ENCODE measurements around the gene C11orf16.
"Not testable (repeated sequence)": the region's sequence is repeated elsewhere in the genome, so short reads cannot be mapped to it uniquely, and the experiment has no call there.

C11orf16 gene, protein sequence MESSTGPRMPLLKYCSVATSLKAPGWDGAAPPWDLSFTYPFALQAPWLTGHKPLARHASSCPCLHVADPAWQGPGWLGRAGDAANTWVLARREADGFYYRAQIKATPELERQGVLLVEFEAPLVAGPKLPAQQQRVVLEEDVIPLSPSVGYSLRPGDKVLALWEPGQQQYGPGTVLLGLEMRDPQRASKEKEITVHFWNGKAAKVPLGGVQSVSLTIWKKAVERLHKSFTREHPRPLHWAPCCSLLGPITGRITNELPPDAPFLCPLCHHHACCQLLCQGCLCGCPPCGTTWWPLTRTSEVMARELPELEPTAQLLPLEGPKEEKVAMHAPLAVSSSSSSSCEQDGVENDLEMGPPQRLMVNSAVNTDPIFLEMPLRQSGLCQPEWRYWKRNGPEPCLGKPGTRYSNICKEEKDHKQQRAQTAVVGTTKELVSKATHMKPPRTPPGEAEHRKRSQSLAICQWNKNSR

DNA sequence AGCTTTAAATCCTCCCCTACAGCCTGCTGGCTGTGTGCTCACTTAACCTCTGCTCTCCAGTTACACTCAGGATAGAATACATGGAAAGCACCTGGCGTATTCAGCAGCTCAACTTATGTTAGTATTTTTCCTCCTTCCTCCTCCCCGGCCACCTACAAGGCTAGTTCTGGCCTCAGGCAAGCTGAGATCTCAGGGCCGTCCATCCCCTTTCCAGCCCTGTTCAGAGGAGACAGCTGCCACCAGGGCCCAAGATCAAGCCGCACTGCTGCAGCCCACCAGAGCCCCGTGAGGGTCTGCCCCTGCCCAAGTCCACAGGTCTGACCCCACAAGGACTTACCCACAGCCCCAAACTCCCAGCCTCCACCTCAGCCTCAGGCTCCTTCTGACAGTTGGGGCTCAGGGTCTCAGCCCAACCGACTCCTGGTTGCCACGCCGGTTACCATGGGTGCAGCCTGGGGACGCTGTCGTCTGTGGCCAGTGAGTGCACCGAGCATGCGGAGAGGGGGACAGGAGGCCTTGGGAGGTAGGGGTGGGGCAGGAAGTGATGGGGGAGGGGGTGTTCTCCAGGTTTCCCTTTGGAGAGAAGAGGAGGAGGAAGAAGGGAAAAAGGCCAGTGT lies at the start of gene C11orf16:
C11orf16 (minus strand) TSS at position 384 of the 617 bp plus-strand sequence. CDS start 639 bp downstream, outside the sequence.
- ChIA-PET POLR2A (no interaction called here), CTCF (no interaction called here)
- no peak for TF ChIP-seq L3MBTL2 (conservative IDR thresholded peaks at IDR 0.05)
- TF ChIP-seq SP1 (IDR thresholded peaks at IDR 0.05), result no peak
- no peak for TF ChIP-seq ZNF384 (IDR thresholded peaks at IDR 0.05)
- no peak for TF ChIP-seq LEF1 (IDR thresholded peaks at IDR 0.05; ENCODE audit: borderline replicate concordance)
- no peak for TF ChIP-seq TARDBP (IDR thresholded peaks at IDR 0.05)
- TF ChIP-seq, protein P1, sequence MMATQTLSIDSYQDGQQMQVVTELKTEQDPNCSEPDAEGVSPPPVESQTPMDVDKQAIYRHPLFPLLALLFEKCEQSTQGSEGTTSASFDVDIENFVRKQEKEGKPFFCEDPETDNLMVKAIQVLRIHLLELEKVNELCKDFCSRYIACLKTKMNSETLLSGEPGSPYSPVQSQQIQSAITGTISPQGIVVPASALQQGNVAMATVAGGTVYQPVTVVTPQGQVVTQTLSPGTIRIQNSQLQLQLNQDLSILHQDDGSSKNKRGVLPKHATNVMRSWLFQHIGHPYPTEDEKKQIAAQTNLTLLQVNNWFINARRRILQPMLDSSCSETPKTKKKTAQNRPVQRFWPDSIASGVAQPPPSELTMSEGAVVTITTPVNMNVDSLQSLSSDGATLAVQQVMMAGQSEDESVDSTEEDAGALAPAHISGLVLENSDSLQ (IDR thresholded peaks at IDR 0.05), result no peak
- no peak for TF ChIP-seq NFRKB (IDR thresholded peaks at IDR 0.05)
- TF ChIP-seq ELF4 (IDR thresholded peaks at IDR 0.05), result no peak
- DNase-seq (ENCODE audit: extremely low spot score), result no peak

DNA sequence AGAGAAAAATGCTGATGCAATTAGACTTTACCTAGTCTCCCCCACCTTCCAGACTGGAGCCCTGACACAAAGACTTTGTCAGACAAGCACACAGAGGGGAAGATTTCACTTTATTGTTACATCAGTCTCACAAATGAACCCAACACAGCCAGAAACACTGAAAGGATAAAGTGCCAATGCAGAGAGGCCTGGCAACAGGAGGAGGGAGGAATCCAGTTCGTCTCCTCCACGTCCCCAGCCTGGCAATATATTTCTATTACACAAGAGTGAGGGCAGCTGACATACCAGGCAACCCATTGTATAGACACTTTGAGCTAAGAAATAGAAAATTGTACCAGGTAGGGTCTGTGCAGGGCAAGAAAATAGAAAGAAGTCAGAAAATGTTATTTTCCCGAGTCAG lies 47.7 kb upstream of the C11orf16 start:
- no peak for TF ChIP-seq FOXA1 (IDR thresholded peaks at IDR 0.05)
- TF ChIP-seq L3MBTL2 (conservative IDR thresholded peaks at IDR 0.05), result no peak
- TF ChIP-seq HDGF (IDR thresholded peaks at IDR 0.05; ENCODE audit: borderline replicate concordance), result no peak
- no peak for TF ChIP-seq FOXK2 (IDR thresholded peaks at IDR 0.05)
- no peak for TF ChIP-seq ARNT (IDR thresholded peaks at IDR 0.05)
- TF ChIP-seq SP1 (IDR thresholded peaks at IDR 0.05), result no peak
- no peak for TF ChIP-seq ZNF384 (IDR thresholded peaks at IDR 0.05)
- CTCF ChIA-PET, result interaction anchor here (1.2 kb wide), 1 partner anchor 20 kb away, joined by 3 read pairs; no protein-coding TSS in a partner anchor
- DNase-seq (ENCODE audit: extremely low spot score), result no peak
- POLR2A ChIA-PET, result interaction anchor here (0.9 to 1.4 kb wide), 2 partner anchors 16 to 70 kb away, joined by 3 read pairs; partner anchors contain the start of gene AKIP1

DNA sequence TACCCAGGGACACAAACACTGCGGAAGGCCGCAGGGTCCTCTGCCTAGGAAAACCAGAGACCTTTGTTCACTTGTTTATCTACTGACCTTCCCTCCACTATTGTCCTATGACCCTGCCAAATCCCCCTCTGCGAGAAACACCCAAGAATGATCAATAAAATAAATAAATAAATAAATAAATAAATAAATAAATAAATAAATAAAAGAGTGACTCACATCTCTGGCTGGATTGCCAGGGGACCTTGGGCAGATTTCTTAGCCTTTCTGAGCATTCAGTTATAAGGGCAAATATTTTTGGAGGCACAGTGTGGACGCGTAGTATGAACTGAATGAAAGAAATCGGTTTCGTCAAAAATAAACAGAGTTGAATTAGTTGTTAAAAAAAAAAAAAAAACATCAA lies 46.6 kb upstream of the C11orf16 start:
- DNase-seq (ENCODE audit: extremely low spot score); POLR2A ChIA-PET; CTCF ChIA-PET: not testable (repeated sequence)

DNA sequence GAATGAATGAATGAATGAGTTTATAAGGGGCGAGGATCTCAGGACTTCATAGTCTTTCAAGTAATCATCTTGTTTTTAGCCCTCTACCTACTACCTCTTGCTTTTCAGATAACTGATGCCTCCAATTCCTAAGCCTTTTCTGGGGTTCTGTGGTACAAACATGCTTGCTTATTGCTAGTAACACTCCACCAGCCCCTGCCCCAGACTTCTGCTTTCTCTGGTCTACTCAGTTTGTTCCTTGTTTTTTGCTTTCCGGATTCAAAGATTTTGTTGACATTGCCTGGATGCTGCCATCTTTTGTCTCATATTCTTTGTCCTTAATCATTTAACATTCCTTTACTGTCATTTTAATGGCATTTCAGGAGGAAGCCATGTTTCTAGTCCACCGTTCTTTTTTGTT lies 40.4 kb upstream of the C11orf16 start:
- CTCF ChIA-PET, result no interaction called here
- TF ChIP-seq, protein P1 (IDR thresholded peaks at IDR 0.05), result no peak
- no peak for TF ChIP-seq FOXM1 (IDR thresholded peaks at IDR 0.05; ENCODE audit: borderline replicate concordance)
- no peak for TF ChIP-seq NFRKB (IDR thresholded peaks at IDR 0.05)
- TF ChIP-seq LEF1 (IDR thresholded peaks at IDR 0.05; ENCODE audit: borderline replicate concordance), result no peak
- TF ChIP-seq TARDBP (IDR thresholded peaks at IDR 0.05), result no peak
- TF ChIP-seq SP1 (IDR thresholded peaks at IDR 0.05), result no peak
- TF ChIP-seq L3MBTL2 (conservative IDR thresholded peaks at IDR 0.05), result no peak
- no peak for TF ChIP-seq ARNT (IDR thresholded peaks at IDR 0.05)
- no peak for TF ChIP-seq BHLHE40 (IDR thresholded peaks at IDR 0.05; ENCODE audit: borderline replicate concordance)
- TF ChIP-seq FOXK2 (IDR thresholded peaks at IDR 0.05), result no peak
- no peak for TF ChIP-seq CTBP1 (IDR thresholded peaks at IDR 0.05; ENCODE audit: borderline replicate concordance)
- TF ChIP-seq ELF4 (IDR thresholded peaks at IDR 0.05), result no peak
- no peak for TF ChIP-seq FOXA1 (IDR thresholded peaks at IDR 0.05)
- TF ChIP-seq HDGF (IDR thresholded peaks at IDR 0.05; ENCODE audit: borderline replicate concordance), result no peak
- DNase-seq (ENCODE audit: extremely low spot score), result no peak
- POLR2A ChIA-PET, result no interaction called here

GRCh38 chr11:8971924-8972316 lies 39.2 kb upstream of the C11orf16 start:
- ChIA-PET POLR2A (no interaction called here), CTCF (no interaction called here)
- no peak for DNase-seq (ENCODE audit: extremely low spot score)
- TF ChIP-seq LEF1 (IDR thresholded peaks at IDR 0.05; ENCODE audit: borderline replicate concordance) (no peak), CTBP1 (IDR thresholded peaks at IDR 0.05; ENCODE audit: borderline replicate concordance) (no peak), L3MBTL2 (conservative IDR thresholded peaks at IDR 0.05) (no peak), TARDBP (IDR thresholded peaks at IDR 0.05) (no peak), ARNT (IDR thresholded peaks at IDR 0.05) (no peak), ZNF384 (IDR thresholded peaks at IDR 0.05) (no peak), FOXK2 (IDR thresholded peaks at IDR 0.05) (no peak), BHLHE40 (IDR thresholded peaks at IDR 0.05; ENCODE audit: borderline replicate concordance) (no peak), NFRKB (IDR thresholded peaks at IDR 0.05) (no peak), ELF4 (IDR thresholded peaks at IDR 0.05) (no peak), SUZ12 (IDR thresholded peaks at IDR 0.05) (no peak), FOXM1 (IDR thresholded peaks at IDR 0.05; ENCODE audit: borderline replicate concordance) (no peak), SP1 (IDR thresholded peaks at IDR 0.05) (no peak), FOXA1 (IDR thresholded peaks at IDR 0.05) (no peak), HDGF (IDR thresholded peaks at IDR 0.05; ENCODE audit: borderline replicate concordance) (no peak)
- TF ChIP-seq, protein P1 (IDR thresholded peaks at IDR 0.05), result no peak

DNA sequence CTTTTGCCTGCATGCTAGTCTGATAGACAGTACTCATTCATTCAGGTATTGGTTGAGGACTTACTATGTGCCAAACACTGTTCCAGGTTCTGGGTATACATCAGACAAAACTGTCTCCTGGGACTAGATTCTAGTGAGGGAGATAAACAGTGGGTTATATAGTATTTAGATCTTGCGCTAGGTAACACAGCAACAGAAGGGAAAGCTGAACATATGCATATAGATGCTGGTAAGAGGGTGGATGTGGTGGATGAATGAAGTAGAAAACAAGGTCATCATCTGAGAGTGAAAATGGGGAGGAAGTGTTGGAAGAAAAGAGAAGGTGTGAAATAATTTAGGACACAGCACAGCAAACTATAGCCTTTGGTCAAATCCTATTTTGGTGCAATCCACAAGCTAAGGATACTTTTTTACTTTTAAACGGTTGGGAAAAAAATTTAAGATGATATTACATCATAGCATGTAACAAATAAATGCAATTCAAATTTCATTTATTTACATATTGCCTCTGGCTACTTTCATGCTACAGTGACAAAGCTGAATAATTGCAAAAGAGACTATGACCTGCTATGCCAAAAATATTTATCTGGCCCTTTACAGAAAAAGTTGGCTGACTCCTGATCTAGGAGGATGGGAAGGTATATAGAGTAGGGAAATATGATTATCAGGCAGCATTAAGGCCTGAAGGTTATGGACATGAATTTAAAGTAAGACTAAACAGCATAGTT lies 38.6 kb upstream of the C11orf16 start:
- CTCF ChIA-PET, result no interaction called here
- DNase-seq (ENCODE audit: extremely low spot score), result no peak
- POLR2A ChIA-PET, result no interaction called here
- no peak for TF ChIP-seq SUZ12 (IDR thresholded peaks at IDR 0.05)
- no peak for TF ChIP-seq FOXM1 (IDR thresholded peaks at IDR 0.05; ENCODE audit: borderline replicate concordance)
- TF ChIP-seq, protein P1 (IDR thresholded peaks at IDR 0.05), result no peak
- no peak for TF ChIP-seq ELF4 (IDR thresholded peaks at IDR 0.05)
- no peak for TF ChIP-seq CTBP1 (IDR thresholded peaks at IDR 0.05; ENCODE audit: borderline replicate concordance)
- TF ChIP-seq BHLHE40 (IDR thresholded peaks at IDR 0.05; ENCODE audit: borderline replicate concordance), result no peak
- no peak for TF ChIP-seq ZNF384 (IDR thresholded peaks at IDR 0.05)
- TF ChIP-seq ARNT (IDR thresholded peaks at IDR 0.05), result no peak
- TF ChIP-seq FOXK2 (IDR thresholded peaks at IDR 0.05), result no peak
- TF ChIP-seq SP1 (IDR thresholded peaks at IDR 0.05), result no peak
- no peak for TF ChIP-seq TARDBP (IDR thresholded peaks at IDR 0.05)
- TF ChIP-seq L3MBTL2 (conservative IDR thresholded peaks at IDR 0.05), result no peak

Data from HEK293T (cell line).